SK-N-MC (cell line): ENCODE measurements around the gene RFC2.

ENCODE experiments used
- DNase-seq: peaks from one replicate; pipeline ENCODE4 v3.0.0-alpha.2; 2011; ENCODE audit warnings: low read depth, low spot score
- H3K27ac ChIP-seq: fragments of 200-600 bp; sonication (generic); 2 replicates; pipeline ENCODE4 v1.5.1; 2016; ENCODE audit warnings: mixed run types
- H3K36me3 ChIP-seq: fragments of 200-600 bp; sonication (generic); 2 replicates; pipeline ENCODE4 v1.6.1; 2017; ENCODE audit warnings: antibody characterized with exemption, low read length, mixed read lengths; ENCODE audit not compliant: insufficient read depth
- H3K4me3 ChIP-seq: fragments of 200-600 bp; sonication (generic); 2 replicates; pipeline ENCODE4 v1.5.1; 2016
- H3K9ac ChIP-seq: fragments of 200-600 bp; sonication (generic); 2 replicates; pipeline ENCODE4 v1.8.0; 2017; ENCODE audit warnings: mixed run types, mixed read lengths; ENCODE audit not compliant: insufficient read length
- H3K9me3 ChIP-seq: fragments of 200-600 bp; sonication (generic); 2 replicates; pipeline ENCODE4 v1.6.1; 2017; ENCODE audit warnings: low read depth, mild to moderate bottlenecking, antibody characterized with exemption, low read length, moderate library complexity, mixed read lengths
- EZH2 ChIP-seq: fragments of 200-600 bp; sonication (generic); IDR thresholded peaks from one replicate; pipeline ENCODE4 v1.6.1; 2017; ENCODE audit warnings: antibody characterized with exemption
- FOXP2 ChIP-seq: optimal IDR thresholded peaks from 2 replicates; pipeline ENCODE3; 2011; ENCODE audit warnings: mild to moderate bottlenecking, moderate library complexity; ENCODE audit not compliant: insufficient read depth; ENCODE audit errors: extremely low read length, control extremely low read depth
- POLR2AphosphoS5 ChIP-seq: IDR thresholded peaks from 2 replicates; pipeline ENCODE4 v1.6.1; 2012; ENCODE audit warnings: mild to moderate bottlenecking, low read depth, low read length, borderline replicate concordance

Gene RFC2

DNA sequence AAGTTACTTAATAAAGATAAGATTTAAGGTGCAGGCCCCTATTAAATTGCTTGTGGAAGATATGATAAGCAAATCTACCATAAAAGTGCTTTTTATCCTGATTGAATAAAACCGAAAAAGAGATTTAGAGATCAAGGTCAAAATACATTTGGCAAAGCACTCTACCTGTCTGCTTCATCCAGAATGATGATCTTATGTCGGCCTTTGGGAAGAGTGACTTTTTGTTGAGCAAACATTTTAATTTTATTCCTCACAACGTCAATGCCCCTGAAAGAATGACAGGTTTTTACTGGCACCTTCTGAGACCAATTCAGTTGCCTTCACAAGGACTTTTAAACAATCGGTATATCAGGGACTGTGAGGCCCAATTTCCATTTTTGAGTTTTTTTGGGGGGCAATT is 7.7 kb downstream of the RFC2 start:
- Histone ChIP-seq H3K27ac (no peak overlapping the region), H3K9ac (no peak overlapping the region), H3K36me3 (peaks cover 82% of the 10 kb centered on the region), H3K9me3 (no peaks in the 10 kb centered on the region), H3K4me3 (no peak overlapping the region)
- DNase-seq: no peak
- TF ChIP-seq FOXP2 (no peak), POLR2AphosphoS5 (no peak), EZH2 (no peak)

DNA sequence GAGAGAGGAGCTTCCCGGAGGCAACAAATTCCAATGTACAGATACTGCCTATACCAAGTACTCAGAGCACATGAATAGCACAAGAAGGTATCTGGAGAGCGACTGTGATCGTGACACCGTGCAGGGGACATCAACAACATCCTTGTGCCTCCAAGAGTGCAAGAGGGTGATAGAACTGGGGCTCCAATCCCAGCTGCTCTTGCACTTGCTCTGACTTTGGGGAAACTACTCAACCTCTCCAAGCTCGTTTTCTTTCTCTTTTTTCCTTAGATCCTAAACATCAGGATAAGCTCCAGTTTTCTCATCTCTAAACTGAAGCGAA is 12.1 kb downstream of the RFC2 start:
- Histone ChIP-seq H3K36me3 (peaks cover 84% of the 10 kb centered on the region), H3K9me3 (no peaks in the 10 kb centered on the region), H3K27ac (no peak overlapping the region), H3K4me3 (no peak overlapping the region), H3K9ac (no peak overlapping the region)
- no peak for TF ChIP-seq POLR2AphosphoS5
- no peak for TF ChIP-seq FOXP2
- TF ChIP-seq EZH2: no peak
- DNase-seq: no peak

DNA sequence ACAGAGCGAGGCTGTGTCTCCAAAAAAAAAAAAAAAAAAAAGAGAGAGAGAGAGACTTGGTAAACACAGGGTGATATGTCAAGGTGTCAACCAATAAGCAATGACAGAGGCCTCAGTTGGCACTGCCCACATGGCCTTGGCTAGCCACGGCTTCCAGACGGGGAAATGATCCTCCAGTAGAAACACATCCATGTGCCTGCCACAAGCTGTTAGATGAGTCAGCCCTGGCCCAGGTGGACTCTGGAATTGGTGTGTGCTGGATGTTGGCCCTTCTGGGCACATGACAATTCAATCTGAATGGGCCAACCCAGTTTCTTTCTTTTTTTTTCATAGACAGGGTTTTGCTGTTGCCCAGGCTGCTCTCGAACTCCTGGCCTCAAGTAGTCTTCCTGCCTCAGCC is 13.7 kb downstream of the RFC2 start:
- H3K4me3 ChIP-seq: no peak overlapping the region
- H3K36me3 ChIP-seq: peaks cover 90% of the 10 kb centered on the region
- H3K27ac ChIP-seq: no peak overlapping the region
- no peak for DNase-seq
- TF ChIP-seq POLR2AphosphoS5 (no peak), FOXP2 (no peak), EZH2 (no peak)
- H3K9ac ChIP-seq: no peak overlapping the region
- H3K9me3 ChIP-seq: no peaks in the 10 kb centered on the region

DNA sequence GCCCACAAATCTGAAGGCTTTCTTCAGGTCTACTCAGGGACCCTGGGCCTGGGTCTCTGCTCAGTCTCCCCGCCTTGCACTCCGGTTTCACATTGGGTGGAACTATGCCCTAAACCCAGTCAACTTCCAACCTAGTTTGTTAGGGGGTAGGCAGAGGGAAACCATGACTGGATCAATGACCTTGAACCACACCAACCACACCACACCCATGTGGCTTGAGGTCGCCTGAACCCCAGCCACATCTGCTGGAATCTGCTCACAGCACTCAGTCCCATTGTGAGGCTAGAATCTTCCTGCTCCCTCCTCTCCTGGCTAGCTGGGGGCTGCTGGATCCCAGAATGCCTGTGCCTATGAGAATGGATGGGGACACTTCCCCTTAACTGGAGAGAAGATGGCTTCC is 17.9 kb downstream of the RFC2 start:
- Histone ChIP-seq H3K4me3 (no peak overlapping the region), H3K36me3 (peaks cover 91% of the 10 kb centered on the region), H3K9ac (no peak overlapping the region), H3K9me3 (no peaks in the 10 kb centered on the region), H3K27ac (no peak overlapping the region)
- DNase-seq: no peak
- TF ChIP-seq EZH2: no peak
- TF ChIP-seq POLR2AphosphoS5: no peak
- TF ChIP-seq FOXP2: no peak

DNA sequence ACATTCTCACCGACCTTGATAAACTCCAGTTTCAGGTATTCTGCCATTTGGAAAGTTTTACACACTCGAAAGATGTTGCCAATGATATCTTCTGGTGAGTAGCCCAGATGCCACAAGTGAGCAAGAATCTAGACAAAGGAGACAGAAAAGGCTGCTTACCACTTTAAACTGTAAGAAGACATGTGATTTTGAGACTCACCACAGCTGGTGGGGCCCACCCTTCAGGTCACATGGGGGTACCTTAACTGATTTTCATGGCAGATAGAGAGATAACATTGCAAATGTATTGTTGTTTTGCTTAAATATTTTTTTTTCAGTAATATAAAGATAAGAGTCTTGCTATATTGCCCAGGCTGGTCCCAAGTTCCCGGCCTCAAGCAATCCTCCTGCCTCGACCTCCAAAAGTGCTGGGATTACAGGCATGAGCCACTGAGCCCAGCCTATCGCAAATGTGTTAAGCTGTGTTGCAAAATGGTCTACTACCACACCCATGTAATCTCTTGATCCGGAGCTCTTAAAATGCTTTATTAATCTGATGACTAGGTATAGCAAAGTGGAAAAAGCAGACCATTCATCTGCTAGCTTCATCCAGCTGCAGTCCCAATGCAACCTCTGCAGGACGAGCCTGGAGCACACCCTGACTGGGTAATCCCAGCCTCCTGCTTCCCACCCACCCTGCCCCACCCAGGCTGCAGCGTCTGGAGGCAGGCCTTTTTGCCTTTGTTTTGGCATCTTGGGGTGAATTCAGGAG is 18.5 kb downstream of the RFC2 start:
- no peak for DNase-seq
- H3K27ac ChIP-seq: no peak overlapping the region
- TF ChIP-seq POLR2AphosphoS5: no peak
- TF ChIP-seq EZH2: no peak
- no peak for TF ChIP-seq FOXP2
- no peaks in the 10 kb centered on the region for H3K9me3 ChIP-seq
- H3K4me3 ChIP-seq: no peak overlapping the region
- H3K9ac ChIP-seq: no peak overlapping the region
- H3K36me3 ChIP-seq: peaks cover 91% of the 10 kb centered on the region

DNA sequence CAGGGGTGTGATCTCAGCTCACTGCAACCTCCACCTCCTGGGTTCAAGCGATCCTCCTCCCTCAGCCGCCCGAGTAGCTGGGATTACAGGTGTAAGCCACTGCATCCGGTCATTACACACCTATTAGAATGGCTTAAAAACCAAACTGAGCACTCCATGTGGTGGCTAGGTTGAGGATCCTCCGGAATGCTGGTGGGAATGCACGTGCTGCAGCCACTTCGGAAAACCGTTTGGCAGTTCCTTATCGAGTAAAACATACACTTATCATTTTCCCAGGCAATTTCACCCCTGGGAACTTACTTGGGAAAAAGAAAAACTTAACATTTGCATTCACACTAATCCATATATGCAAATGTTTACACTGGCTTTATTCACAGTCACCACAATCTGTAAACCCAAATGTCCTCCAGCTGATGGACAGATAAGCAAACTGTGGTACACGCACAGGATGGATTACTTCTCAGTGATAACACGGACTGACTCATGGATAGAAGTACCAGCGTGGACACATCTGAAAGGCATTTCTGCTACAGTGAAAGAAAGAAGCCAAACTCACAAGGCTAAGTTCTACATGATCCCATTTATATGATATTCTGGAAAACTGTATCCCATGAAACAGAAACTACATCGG is 20.4 kb downstream of the RFC2 start:
- Histone ChIP-seq H3K9me3 (no peaks in the 10 kb centered on the region), H3K9ac (no peak overlapping the region), H3K4me3 (no peak overlapping the region), H3K27ac (no peak overlapping the region), H3K36me3 (peaks cover 87% of the 10 kb centered on the region)
- no peak for DNase-seq
- TF ChIP-seq EZH2 (no peak), POLR2AphosphoS5 (no peak), FOXP2 (no peak)

DNA sequence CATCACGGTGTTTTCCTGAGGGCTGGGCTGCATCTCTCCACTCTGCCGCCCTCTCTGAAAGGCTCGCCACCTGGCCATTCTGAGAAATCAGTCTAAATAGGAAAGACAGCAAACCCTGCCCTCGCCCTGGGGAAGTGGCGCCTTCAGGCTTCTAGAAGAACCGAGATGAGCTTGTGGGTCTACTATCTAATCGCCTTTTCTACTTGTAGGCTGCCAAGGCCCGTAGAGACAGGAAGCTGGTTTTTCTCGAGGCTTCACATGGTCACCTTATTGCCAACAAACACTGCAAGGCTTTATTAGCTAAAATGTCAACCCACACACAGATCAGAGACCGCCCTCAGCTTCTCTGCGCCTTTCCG is 23.0 kb downstream of the RFC2 start:
- Histone ChIP-seq H3K9ac (no peak overlapping the region), H3K27ac (no peak overlapping the region), H3K4me3 (no peak overlapping the region), H3K36me3 (peaks cover 67% of the 10 kb centered on the region), H3K9me3 (no peaks in the 10 kb centered on the region)
- TF ChIP-seq FOXP2: no peak
- TF ChIP-seq POLR2AphosphoS5: no peak
- TF ChIP-seq EZH2: no peak
- DNase-seq: no peak

DNA sequence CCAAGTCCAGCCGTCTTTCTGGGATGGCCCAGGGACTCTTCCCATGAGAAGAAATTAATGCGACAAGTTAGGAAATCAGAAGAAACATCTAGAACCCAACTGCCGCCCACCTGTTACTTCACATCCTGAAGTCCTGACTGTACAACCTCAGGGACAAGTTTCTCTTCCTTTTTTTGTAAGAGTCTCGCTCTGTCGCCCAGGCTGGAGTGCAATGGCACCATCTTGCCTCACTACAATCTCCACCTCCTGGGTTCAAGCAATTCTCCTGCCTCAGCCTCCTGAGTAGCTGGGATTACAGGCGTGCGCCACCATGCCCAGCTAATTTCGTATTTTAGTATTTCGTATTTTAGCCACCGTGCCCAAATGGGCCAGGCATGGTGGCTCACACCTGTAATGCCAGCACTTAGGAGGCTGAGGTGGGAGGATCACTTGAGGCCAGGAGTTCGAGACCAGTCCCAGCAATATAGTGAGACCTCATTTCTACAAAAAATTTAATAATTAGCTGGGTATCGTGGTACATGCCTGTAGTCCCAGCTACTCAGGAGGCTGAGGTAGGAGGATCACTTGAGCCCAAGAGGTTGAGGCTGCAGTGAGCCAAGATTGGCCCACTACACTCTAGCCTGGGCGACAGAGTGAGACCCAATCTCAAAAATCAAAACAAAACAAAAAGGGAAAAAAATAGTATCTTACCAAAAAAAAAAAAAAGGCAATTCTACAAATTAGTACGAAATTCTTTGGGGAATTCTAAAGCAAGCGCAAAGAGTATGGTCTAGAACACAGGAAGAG is 23.6 kb downstream of the RFC2 start:
- Histone ChIP-seq H3K36me3 (peaks cover 61% of the 10 kb centered on the region), H3K27ac (no peak overlapping the region), H3K9me3 (no peaks in the 10 kb centered on the region), H3K4me3 (no peak overlapping the region), H3K9ac (no peak overlapping the region)
- DNase-seq: no peak
- TF ChIP-seq POLR2AphosphoS5 (no peak), EZH2 (no peak), FOXP2 (no peak)
